Thyroid gland (tissue), 4 donors: ENCODE data around the gene CEMIP2.

Source experiments
- POLR2A ChIP-seq, 2 donors: fragments of 450-650 bp; IDR thresholded peaks; one replicate each; pipeline ENCODE4 v1.6.1; 2017; ENCODE audit warnings: antibody characterized with exemption in 2 of 2, mild to moderate bottlenecking in 2 of 2, moderate library complexity in 1 of 2
- TF ChIP-seq, protein P1 (sequence below), 6 experiments: fragments of 200-600 bp in 3 of 6; fragments of 450-650 bp in 3 of 6; sonication (generic) in 3 of 6; IDR thresholded peaks; one replicate each; pipeline ENCODE4 v1.5.1; 2016 to 2019; ENCODE audit warnings: antibody characterized with exemption in 6 of 6, mild to moderate bottlenecking in 2 of 6, inconsistent platforms in 1 of 6, moderate library complexity in 1 of 6

GRCh38 chr9:71729816-71730526, 38.3 kb downstream of the CEMIP2 start:
- TF ChIP-seq, protein P1, sequence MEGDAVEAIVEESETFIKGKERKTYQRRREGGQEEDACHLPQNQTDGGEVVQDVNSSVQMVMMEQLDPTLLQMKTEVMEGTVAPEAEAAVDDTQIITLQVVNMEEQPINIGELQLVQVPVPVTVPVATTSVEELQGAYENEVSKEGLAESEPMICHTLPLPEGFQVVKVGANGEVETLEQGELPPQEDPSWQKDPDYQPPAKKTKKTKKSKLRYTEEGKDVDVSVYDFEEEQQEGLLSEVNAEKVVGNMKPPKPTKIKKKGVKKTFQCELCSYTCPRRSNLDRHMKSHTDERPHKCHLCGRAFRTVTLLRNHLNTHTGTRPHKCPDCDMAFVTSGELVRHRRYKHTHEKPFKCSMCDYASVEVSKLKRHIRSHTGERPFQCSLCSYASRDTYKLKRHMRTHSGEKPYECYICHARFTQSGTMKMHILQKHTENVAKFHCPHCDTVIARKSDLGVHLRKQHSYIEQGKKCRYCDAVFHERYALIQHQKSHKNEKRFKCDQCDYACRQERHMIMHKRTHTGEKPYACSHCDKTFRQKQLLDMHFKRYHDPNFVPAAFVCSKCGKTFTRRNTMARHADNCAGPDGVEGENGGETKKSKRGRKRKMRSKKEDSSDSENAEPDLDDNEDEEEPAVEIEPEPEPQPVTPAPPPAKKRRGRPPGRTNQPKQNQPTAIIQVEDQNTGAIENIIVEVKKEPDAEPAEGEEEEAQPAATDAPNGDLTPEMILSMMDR (IDR thresholded peaks at IDR 0.05): no peak
- TF ChIP-seq POLR2A (IDR thresholded peaks at IDR 0.05): no peak
